SK-N-SH (cell line): ENCODE results near the gene CACNA2D4. TPM values are rescaled to one million over a fixed set of nuclear protein-coding genes. Genes with fewer than 3 reads are reported as not detected.

Source experiments
- CTCF ChIA-PET: fragments of 300-600, 350-600 bp; formaldehyde crosslinking; extraction: SDS; loops from one replicate; lab custom pipeline; 2021; lab: Yijun Ruan, JAX
- POLR2A ChIA-PET: fragments of 350-600 bp; sonication (Branson Sonifier 250); formaldehyde crosslinking; extraction: SDS; loops from one replicate; lab custom pipeline; 2020; ENCODE audit warnings: antibody characterized with exemption, inconsistent platforms; lab: Yijun Ruan, JAX
- DNase-seq: peaks from one replicate; pipeline ENCODE4 v3.0.0; 2012
- H2AFZ ChIP-seq: fragments of 200-600 bp; sonication (generic); 2 replicates; pipeline ENCODE4 v1.8.1; 2016; ENCODE audit warnings: antibody characterized with exemption, mild to moderate bottlenecking, low read depth
- H3F3A ChIP-seq: fragments of 200-600 bp; sonication (generic); replicated peaks from 2 replicates; pipeline ENCODE3; 2016; ENCODE audit warnings: antibody characterized with exemption, mild to moderate bottlenecking; ENCODE audit not compliant: insufficient read depth
- H3K27ac ChIP-seq, 2 experiments: fragments of 200-500 bp in 1 of 2; fragments of 200-600 bp in 1 of 2; sonication (Bioruptor generic) in 1 of 2; sonication (generic), shearing (Covaris generic) in 1 of 2; 2 replicates each; pipeline versions ENCODE4 v1.5.1 to v1.6.1; 2014 to 2016; ENCODE audit warnings: low read depth in 2 of 2, inconsistent platforms in 1 of 2, low read length in 1 of 2, mild to moderate bottlenecking in 1 of 2, mixed read lengths in 1 of 2
- H3K27me3 ChIP-seq: fragments of 200-600 bp; sonication (generic), shearing (Covaris generic); 2 replicates; pipeline ENCODE4 v1.6.1; 2016; ENCODE audit warnings: mixed run types; ENCODE audit not compliant: insufficient read depth
- H3K36me3 ChIP-seq, 2 experiments: fragments of 200-500 bp in 1 of 2; fragments of 200-600 bp in 1 of 2; sonication (Bioruptor generic) in 1 of 2; sonication (generic) in 1 of 2; replicated peaks in 1 of 2; 2 replicates each; pipeline versions ENCODE3 to v1.5.1; 2014 to 2016; ENCODE audit warnings: low read length in 1 of 2, mild to moderate bottlenecking in 1 of 2; ENCODE audit not compliant: insufficient read depth in 2 of 2, control insufficient read depth in 1 of 2
- H3K4me1 ChIP-seq, 2 experiments: fragments of 200-500 bp in 1 of 2; fragments of 200-600 bp in 1 of 2; sonication (Bioruptor generic) in 1 of 2; sonication (generic), shearing (Covaris generic) in 1 of 2; 2 replicates each; pipeline versions ENCODE4 v1.5.1 to v1.6.1; 2014 to 2016; ENCODE audit warnings: low read depth in 1 of 2, low read length in 1 of 2, mixed run types in 1 of 2; ENCODE audit not compliant: insufficient read depth in 2 of 2, control insufficient read depth in 1 of 2
- H3K4me2 ChIP-seq: fragments of 200-600 bp; sonication (generic), shearing (Covaris generic); 2 replicates; pipeline ENCODE4 v1.6.1; 2017; ENCODE audit warnings: mixed run types
- H3K4me3 ChIP-seq, 2 experiments: fragments of 200-500 bp in 1 of 2; fragments of 200-600 bp in 1 of 2; sonication (Bioruptor generic) in 1 of 2; sonication (generic), shearing (Covaris generic) in 1 of 2; 2 replicates each; pipeline versions ENCODE4 v1.5.1 to v1.8.1; 2014 to 2016; ENCODE audit warnings: low read depth in 2 of 2, inconsistent platforms in 1 of 2, low read length in 1 of 2, mild to moderate bottlenecking in 1 of 2, mixed read lengths in 1 of 2, moderate library complexity in 1 of 2
- H3K79me2 ChIP-seq: fragments of 200-600 bp; sonication (generic); 2 replicates; pipeline ENCODE4 v1.8.1; 2017; ENCODE audit warnings: mild to moderate bottlenecking; ENCODE audit not compliant: insufficient read depth
- H3K9ac ChIP-seq: fragments of 200-600 bp; sonication (generic); 2 replicates; pipeline ENCODE4 v1.6.1; 2017; ENCODE audit warnings: mixed run types
- H3K9me2 ChIP-seq: fragments of 200-600 bp; sonication (generic); 2 replicates; pipeline ENCODE4 v1.6.1; 2017; ENCODE audit warnings: mixed run types
- H3K9me3 ChIP-seq: fragments of 200-600 bp; sonication (generic); 2 replicates; pipeline ENCODE4 v1.6.1; 2017; ENCODE audit warnings: mixed run types, mild to moderate bottlenecking, moderate library complexity
- H4K20me1 ChIP-seq: fragments of 200-600 bp; sonication (generic); 2 replicates; pipeline ENCODE4 v1.6.1; 2017; ENCODE audit warnings: mild to moderate bottlenecking, mixed run types; ENCODE audit not compliant: insufficient read depth
- CTCF ChIP-seq: fragments of 200-600 bp; sonication (generic); IDR thresholded peaks from 2 replicates; pipeline ENCODE4 v1.6.1; 2017; ENCODE audit warnings: antibody characterized with exemption, mild to moderate bottlenecking, moderate library complexity
- EP300 ChIP-seq, 2 experiments: IDR thresholded peaks; 2 replicates each; pipeline versions ENCODE4 v1.4.0 to v1.6.1; 2012; ENCODE audit warnings: borderline replicate concordance in 1 of 2, low read depth in 1 of 2, low read length in 1 of 2
- EZH2phosphoT487 ChIP-seq: fragments of 200-600 bp; sonication (generic); IDR thresholded peaks from 2 replicates; pipeline ENCODE4 v1.6.1; 2017; ENCODE audit warnings: low read depth, mixed run types, mild to moderate bottlenecking, antibody characterized with exemption, moderate library complexity, borderline replicate concordance
- GATA2 ChIP-seq: sonication (generic); formaldehyde crosslinking; IDR thresholded peaks from 2 replicates; pipeline ENCODE4 v1.5.0; 2020; ENCODE audit warnings: mild to moderate bottlenecking, missing genetic modification reagents
- JUND ChIP-seq: IDR thresholded peaks from 2 replicates; pipeline ENCODE4 v1.4.0; 2012
- MXI1 ChIP-seq: IDR thresholded peaks from 2 replicates; pipeline ENCODE4 v1.6.1; 2012; ENCODE audit warnings: mild to moderate bottlenecking, low read depth, low read length, improper control_type of control experiment
- NFIC ChIP-seq: IDR thresholded peaks from 2 replicates; pipeline ENCODE4 v1.4.0; 2012; ENCODE audit warnings: borderline replicate concordance
- NRF1 ChIP-seq: IDR thresholded peaks from 2 replicates; pipeline ENCODE4 v1.6.1; 2012; ENCODE audit warnings: low read depth, mild to moderate bottlenecking, low read length
- POLR2AphosphoS5 ChIP-seq: IDR thresholded peaks from 2 replicates; pipeline ENCODE4 v1.6.1; 2012; ENCODE audit warnings: low read depth, low read length
- RCOR1 ChIP-seq: fragments of 150-350 bp; IDR thresholded peaks from 2 replicates; pipeline ENCODE4 v1.6.1; 2017; ENCODE audit warnings: antibody characterized with exemption, low read length
- RFX5 ChIP-seq: IDR thresholded peaks from 2 replicates; pipeline ENCODE4 v1.6.1; 2012; ENCODE audit warnings: mild to moderate bottlenecking, improper control_type of control experiment, low read length
- SIN3A ChIP-seq: IDR thresholded peaks from 2 replicates; pipeline ENCODE4 v1.6.1; 2012; ENCODE audit warnings: low read depth, mild to moderate bottlenecking, low read length, moderate library complexity, borderline replicate concordance
- SMC3 ChIP-seq: IDR thresholded peaks from 2 replicates; pipeline ENCODE4 v1.6.1; 2012; ENCODE audit warnings: low read depth, low read length, improper control_type of control experiment
- TAF1 ChIP-seq: IDR thresholded peaks from 2 replicates; pipeline ENCODE4 v1.6.1; 2012; ENCODE audit warnings: low read depth, mild to moderate bottlenecking, low read length, moderate library complexity, borderline replicate concordance
- TCF12 ChIP-seq: IDR thresholded peaks from 2 replicates; pipeline ENCODE4 v1.4.0; 2012
- USF2 ChIP-seq: fragments of 150-350 bp; IDR thresholded peaks from 2 replicates; pipeline ENCODE4 v1.6.1; 2017; ENCODE audit warnings: antibody characterized with exemption, low read length, low read depth, borderline replicate concordance
- YY1 ChIP-seq: IDR thresholded peaks from 2 replicates; pipeline ENCODE4 v1.4.0; 2012; ENCODE audit warnings: low read depth, mild to moderate bottlenecking
- WGBS: methylation state at CpG from one replicate; pipeline ENCODE4 v1.1.6; 2017; ENCODE audit warnings: low lambda C conversion rate; 5-methylcytosine and 5-hydroxymethylcytosine counted together
- polyA plus RNA-seq, 3 experiments: library from polyadenylated mRNA; depleted of rRNA; stranded (reverse); fragments of >200 nt; gene quantifications; 2 replicates each; pipeline ENCODE4 v1.2.3, GENCODE V29; 2012
- TF ChIP-seq, protein P1 (sequence below): IDR thresholded peaks from 2 replicates; pipeline ENCODE4 v1.4.0; 2012; ENCODE audit warnings: low read depth
- TF ChIP-seq, protein P2 (sequence below): IDR thresholded peaks from 2 replicates; pipeline ENCODE4 v1.4.0; 2012; ENCODE audit warnings: low read depth, borderline replicate concordance
- TF ChIP-seq, protein P3 (sequence below): IDR thresholded peaks from 2 replicates; pipeline ENCODE4 v1.4.0; 2012; ENCODE audit warnings: low read depth, borderline replicate concordance

CACNA2D4 gene
- polyA plus RNA-seq, 1 of the 3 experiments (the other 2 are of a cell fraction) = 0.02 TPM

- no peaks in the 10 kb centered on the region for H3K9me2 ChIP-seq
- H3F3A ChIP-seq = peaks cover 10% of the 10 kb centered on the region
- H3K79me2 ChIP-seq = no peaks in the 10 kb centered on the region
- DNase-seq = no peak
- peaks cover 6 to 31% of the 10 kb centered on the region in 2 experiments for H3K36me3 ChIP-seq
- 93% methylated on average over 6 of the region's 6 CpGs for WGBS
- TF ChIP-seq, protein P1, sequence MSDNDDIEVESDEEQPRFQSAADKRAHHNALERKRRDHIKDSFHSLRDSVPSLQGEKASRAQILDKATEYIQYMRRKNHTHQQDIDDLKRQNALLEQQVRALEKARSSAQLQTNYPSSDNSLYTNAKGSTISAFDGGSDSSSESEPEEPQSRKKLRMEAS = no peak
- TF ChIP-seq RFX5 (no peak), SIN3A (no peak), NRF1 (no peak), MXI1 (no peak), SMC3 (no peak), TAF1 (no peak), USF2 (no peak), CTCF (no peak), EP300 (IDR thresholded peaks at IDR 0.05; ENCODE audit: borderline replicate concordance in 1 of 2, low read depth in 1 of 2, low read length in 1 of 2) (no peak), YY1 (no peak), NFIC (no peak), RCOR1 (no peak), JUND (no peak), EZH2phosphoT487 (no peak), POLR2AphosphoS5 (no peak), TCF12 (no peak), GATA2 (CRISPR knock-in tag) (no peak)
- TF ChIP-seq, protein P2, sequence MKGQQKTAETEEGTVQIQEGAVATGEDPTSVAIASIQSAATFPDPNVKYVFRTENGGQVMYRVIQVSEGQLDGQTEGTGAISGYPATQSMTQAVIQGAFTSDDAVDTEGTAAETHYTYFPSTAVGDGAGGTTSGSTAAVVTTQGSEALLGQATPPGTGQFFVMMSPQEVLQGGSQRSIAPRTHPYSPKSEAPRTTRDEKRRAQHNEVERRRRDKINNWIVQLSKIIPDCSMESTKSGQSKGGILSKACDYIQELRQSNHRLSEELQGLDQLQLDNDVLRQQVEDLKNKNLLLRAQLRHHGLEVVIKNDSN = no peak
- TF ChIP-seq, protein P3, sequence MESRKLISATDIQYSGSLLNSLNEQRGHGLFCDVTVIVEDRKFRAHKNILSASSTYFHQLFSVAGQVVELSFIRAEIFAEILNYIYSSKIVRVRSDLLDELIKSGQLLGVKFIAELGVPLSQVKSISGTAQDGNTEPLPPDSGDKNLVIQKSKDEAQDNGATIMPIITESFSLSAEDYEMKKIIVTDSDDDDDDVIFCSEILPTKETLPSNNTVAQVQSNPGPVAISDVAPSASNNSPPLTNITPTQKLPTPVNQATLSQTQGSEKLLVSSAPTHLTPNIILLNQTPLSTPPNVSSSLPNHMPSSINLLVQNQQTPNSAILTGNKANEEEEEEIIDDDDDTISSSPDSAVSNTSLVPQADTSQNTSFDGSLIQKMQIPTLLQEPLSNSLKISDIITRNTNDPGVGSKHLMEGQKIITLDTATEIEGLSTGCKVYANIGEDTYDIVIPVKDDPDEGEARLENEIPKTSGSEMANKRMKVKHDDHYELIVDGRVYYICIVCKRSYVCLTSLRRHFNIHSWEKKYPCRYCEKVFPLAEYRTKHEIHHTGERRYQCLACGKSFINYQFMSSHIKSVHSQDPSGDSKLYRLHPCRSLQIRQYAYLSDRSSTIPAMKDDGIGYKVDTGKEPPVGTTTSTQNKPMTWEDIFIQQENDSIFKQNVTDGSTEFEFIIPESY = no peak
- H3K9me3 ChIP-seq = no peaks in the 10 kb centered on the region
- H3K4me3 ChIP-seq = no peak overlapping the region
- no peaks in the 10 kb centered on the region for H3K27me3 ChIP-seq
- no peak overlapping the region for H3K27ac ChIP-seq
- no peak overlapping the region for H3K9ac ChIP-seq
- H3K4me2 ChIP-seq = no peak overlapping the region
- CTCF ChIA-PET = interaction anchor here (1.3 to 9.0 kb wide), 3 partner anchors 135 to 155 kb away, joined by 3 to 605 read pairs (median 17); no protein-coding TSS in a partner anchor
- no peak overlapping the region for H2AFZ ChIP-seq
- POLR2A ChIA-PET = no interaction called here
- H3K4me1 ChIP-seq = peaks cover 0 to 3% of the 10 kb centered on the region in 2 experiments; a peak in 1 of 4 replicates
- no peaks in the 10 kb centered on the region for H4K20me1 ChIP-seq
Measured at GRCh38 chr12:1787714-1788113, 130.7 kb downstream of the CACNA2D4 start.
